Hepatocyte (in vitro differentiated cells): ENCODE results near the gene PDE4D. TPM values are rescaled to one million over a fixed set of nuclear protein-coding genes. Genes with fewer than 3 reads are reported as not detected.

Experiments
- DNase-seq: peaks from one replicate; pipeline ENCODE4 v3.0.0-alpha.2; 2016; ENCODE audit warnings: low spot score
- H2AFZ ChIP-seq: fragments of 200-600 bp; sonication (generic); 2 replicates; pipeline ENCODE4 v1.6.0; 2016; ENCODE audit warnings: antibody characterized with exemption, mild to moderate bottlenecking
- H3K27ac ChIP-seq: fragments of 200-600 bp; sonication (generic); 2 replicates; pipeline ENCODE4 v1.5.1; 2016; ENCODE audit warnings: mild to moderate bottlenecking
- H3K27me3 ChIP-seq: fragments of 200-600 bp; sonication (generic); 2 replicates; pipeline ENCODE4 v1.6.1; 2016
- H3K36me3 ChIP-seq: fragments of 200-600 bp; sonication (generic); replicated peaks from 2 replicates; pipeline ENCODE4 v1.5.1; 2016; ENCODE audit warnings: low read depth; ENCODE audit not compliant: insufficient read depth
- H3K4me1 ChIP-seq: fragments of 200-600 bp; sonication (generic); 2 replicates; pipeline ENCODE4 v1.5.1; 2016; ENCODE audit warnings: mild to moderate bottlenecking, moderate library complexity; ENCODE audit not compliant: insufficient read depth
- H3K4me2 ChIP-seq: fragments of 200-600 bp; sonication (generic); 2 replicates; pipeline ENCODE4 v1.6.0; 2016
- H3K4me3 ChIP-seq: fragments of 200-600 bp; sonication (generic); 2 replicates; pipeline ENCODE4 v1.5.1; 2016; ENCODE audit warnings: mild to moderate bottlenecking
- H3K79me2 ChIP-seq: fragments of 200-600 bp; sonication (generic); 2 replicates; pipeline ENCODE4 v1.6.0; 2017; ENCODE audit warnings: mild to moderate bottlenecking
- H3K9me2 ChIP-seq: fragments of 200-600 bp; sonication (generic); replicated peaks from 2 replicates; pipeline ENCODE4 v1.6.0; 2017; ENCODE audit warnings: mild to moderate bottlenecking; ENCODE audit not compliant: insufficient read depth
- H3K9me3 ChIP-seq: fragments of 200-600 bp; sonication (generic); 2 replicates; pipeline ENCODE4 v1.5.1; 2016; ENCODE audit warnings: low read depth, mild to moderate bottlenecking
- H4K20me1 ChIP-seq: fragments of 200-600 bp; sonication (generic); 2 replicates; pipeline ENCODE4 v1.6.0; 2016; ENCODE audit warnings: mild to moderate bottlenecking; ENCODE audit not compliant: insufficient read depth, poor library complexity, severe bottlenecking
- CTCF ChIP-seq: fragments of 200-600 bp; sonication (generic); IDR thresholded peaks from 2 replicates; pipeline ENCODE4 v1.5.1; 2016; ENCODE audit warnings: antibody characterized with exemption, mild to moderate bottlenecking; ENCODE audit not compliant: poor library complexity
- EZH2 ChIP-seq: fragments of 200-600 bp; sonication (generic); IDR thresholded peaks from 2 replicates; pipeline ENCODE4 v1.6.1; 2016; ENCODE audit warnings: antibody characterized with exemption, mild to moderate bottlenecking, borderline replicate concordance
- EZH2phosphoT487 ChIP-seq: fragments of 200-600 bp; sonication (generic); IDR thresholded peaks from one replicate; pipeline ENCODE4 v1.6.1; 2018; ENCODE audit warnings: antibody characterized with exemption, mild to moderate bottlenecking, low read depth, moderate library complexity; ENCODE audit not compliant: unreplicated experiment, severe bottlenecking
- WGBS: methylation state at CpG from one replicate; pipeline ENCODE4 v1.1.6; 2016; ENCODE audit warnings: low lambda C conversion rate; ENCODE audit errors: missing lambda C conversion rate; 5-methylcytosine and 5-hydroxymethylcytosine counted together
- polyA plus RNA-seq: library from polyadenylated mRNA; unstranded; fragments of >200 nt; fragmentation: Nextera tagmentation; extraction: Ambion mirVana; gene quantifications from 2 replicates; pipeline ENCODE4 v1.2.1, GENCODE V29; 2016
- total RNA-seq: library from RNA; depleted of rRNA; stranded (reverse); fragments of >200 nt; gene quantifications from 2 replicates; pipeline ENCODE4 v1.2.3, GENCODE V29; 2014

The PDE4D gene
- total and polyA plus RNA-seq, 2 experiments from 2014 or later: 14.5 to 45.2 TPM

- no peak for TF ChIP-seq EZH2phosphoT487
- no peak for TF ChIP-seq CTCF
- TF ChIP-seq EZH2: no peak
- Histone ChIP-seq H3K27ac (no peak overlapping the region), H3K36me3 (no peaks in the 10 kb centered on the region), H3K79me2 (peaks cover 29% of the 10 kb centered on the region), H4K20me1 (no peaks in the 10 kb centered on the region), H2AFZ (no peak overlapping the region), H3K4me3 (no peak overlapping the region), H3K4me2 (no peak overlapping the region), H3K9me2 (no peaks in the 10 kb centered on the region), H3K9me3 (no peaks in the 10 kb centered on the region), H3K4me1 (peaks cover 19% of the 10 kb centered on the region), H3K27me3 (no peaks in the 10 kb centered on the region)
- 82% methylated on average over 2 of the region's 2 CpGs for WGBS
- DNase-seq: no peak
Measured at GRCh38 chr5:59264013-59264412, 629.5 kb downstream of the PDE4D start.

- TF ChIP-seq CTCF (no peak), EZH2phosphoT487 (no peak), EZH2 (no peak)
- Histone ChIP-seq H4K20me1 (no peaks in the 10 kb centered on the region), H3K4me3 (no peak overlapping the region), H3K27ac (no peak overlapping the region), H3K9me2 (no peaks in the 10 kb centered on the region), H3K27me3 (no peaks in the 10 kb centered on the region), H3K79me2 (peaks cover 27% of the 10 kb centered on the region), H2AFZ (no peak overlapping the region), H3K36me3 (no peaks in the 10 kb centered on the region), H3K9me3 (no peaks in the 10 kb centered on the region), H3K4me1 (peaks cover 26% of the 10 kb centered on the region), H3K4me2 (no peak overlapping the region)
- DNase-seq: no peak
- 68% methylated on average over 1 of the region's 1 CpG for WGBS
Measured at GRCh38 chr5:59261969-59262368, 631.6 kb downstream of the PDE4D start.

DNA sequence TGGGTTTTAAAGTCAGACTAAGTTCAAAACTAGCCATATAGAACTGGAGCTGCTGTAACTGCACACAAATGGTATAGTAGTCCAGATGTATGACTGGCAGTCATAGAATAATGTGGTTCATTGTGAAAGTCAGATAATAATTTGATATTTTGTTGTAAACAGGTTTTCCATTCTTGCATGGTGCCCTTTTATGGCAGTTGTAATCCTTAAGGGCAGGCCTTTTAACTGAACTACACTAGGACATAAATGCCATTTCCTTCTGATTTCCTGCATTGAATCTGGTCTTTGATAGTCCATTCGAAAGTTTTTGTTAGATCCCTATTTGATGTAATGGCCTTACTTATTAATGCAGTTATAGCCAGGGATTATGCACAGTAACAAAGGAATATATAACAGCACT, 632.6 kb downstream of the PDE4D start:
- no peak for TF ChIP-seq EZH2phosphoT487
- Histone ChIP-seq H3K27me3 (no peaks in the 10 kb centered on the region), H3K4me3 (no peak overlapping the region), H3K79me2 (peaks cover 27% of the 10 kb centered on the region), H3K9me2 (no peaks in the 10 kb centered on the region), H2AFZ (no peak overlapping the region), H4K20me1 (no peaks in the 10 kb centered on the region), H3K27ac (no peak overlapping the region), H3K9me3 (no peaks in the 10 kb centered on the region), H3K4me1 (peaks cover 32% of the 10 kb centered on the region), H3K4me2 (no peak overlapping the region), H3K36me3 (no peaks in the 10 kb centered on the region)
- WGBS: 58% methylated on average over 1 of the region's 1 CpG
- DNase-seq: no peak

DNA sequence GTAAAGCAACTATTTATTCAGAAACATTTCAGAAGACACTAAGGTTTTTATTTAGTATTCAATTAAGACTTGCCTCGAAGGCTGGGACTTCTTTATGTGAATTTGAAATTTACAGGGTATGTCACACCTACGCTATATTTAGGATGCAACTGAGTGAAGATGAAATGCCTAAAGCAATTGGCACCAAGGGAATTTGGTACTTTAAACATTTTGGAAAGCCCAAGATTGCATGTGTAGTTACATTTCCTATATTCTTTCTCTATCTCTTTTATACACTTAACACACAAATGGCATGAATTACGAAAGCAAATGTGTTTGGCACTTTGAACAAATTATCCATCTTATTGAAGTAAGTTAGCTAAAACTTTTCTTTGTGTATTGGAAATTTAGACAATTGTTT, 633.3 kb downstream of the PDE4D start:
- no peak for DNase-seq
- H3K36me3 ChIP-seq: no peaks in the 10 kb centered on the region
- H3K27me3 ChIP-seq: no peaks in the 10 kb centered on the region
- H3K27ac ChIP-seq: no peak overlapping the region
- no peaks in the 10 kb centered on the region for H4K20me1 ChIP-seq
- no peak overlapping the region for H3K4me3 ChIP-seq
- no peak for TF ChIP-seq CTCF
- TF ChIP-seq EZH2phosphoT487: no peak
- TF ChIP-seq EZH2: no peak
- peaks cover 30% of the 10 kb centered on the region for H3K4me1 ChIP-seq
- WGBS: 80% methylated on average over 3 of the region's 3 CpGs
- H3K79me2 ChIP-seq: peaks cover 20% of the 10 kb centered on the region
- no peak overlapping the region for H3K4me2 ChIP-seq
- H2AFZ ChIP-seq: no peak overlapping the region
- no peaks in the 10 kb centered on the region for H3K9me2 ChIP-seq
- H3K9me3 ChIP-seq: no peaks in the 10 kb centered on the region
